Testis (tissue), 2 donors: ENCODE data around the gene SPEN.
"Not testable (repeated sequence)": the region's sequence is repeated elsewhere in the genome, so short reads cannot be mapped to it uniquely, and the experiment has no call there.

Experiments
- POLR2A ChIP-seq: fragments of 450-650 bp; IDR thresholded peaks from one replicate; pipeline ENCODE4 v1.6.1; 2017; ENCODE audit warnings: antibody characterized with exemption, mild to moderate bottlenecking, moderate library complexity
- TF ChIP-seq, protein P1 (sequence below), 3 experiments: fragments of 450-650 bp in 2 of 3; fragments of 200-600 bp in 1 of 3; sonication (generic) in 1 of 3; IDR thresholded peaks; one replicate each; pipeline ENCODE4 v1.5.1; 2016 to 2019; ENCODE audit warnings: antibody characterized with exemption in 3 of 3, mild to moderate bottlenecking in 2 of 3, moderate library complexity in 1 of 3

DNA sequence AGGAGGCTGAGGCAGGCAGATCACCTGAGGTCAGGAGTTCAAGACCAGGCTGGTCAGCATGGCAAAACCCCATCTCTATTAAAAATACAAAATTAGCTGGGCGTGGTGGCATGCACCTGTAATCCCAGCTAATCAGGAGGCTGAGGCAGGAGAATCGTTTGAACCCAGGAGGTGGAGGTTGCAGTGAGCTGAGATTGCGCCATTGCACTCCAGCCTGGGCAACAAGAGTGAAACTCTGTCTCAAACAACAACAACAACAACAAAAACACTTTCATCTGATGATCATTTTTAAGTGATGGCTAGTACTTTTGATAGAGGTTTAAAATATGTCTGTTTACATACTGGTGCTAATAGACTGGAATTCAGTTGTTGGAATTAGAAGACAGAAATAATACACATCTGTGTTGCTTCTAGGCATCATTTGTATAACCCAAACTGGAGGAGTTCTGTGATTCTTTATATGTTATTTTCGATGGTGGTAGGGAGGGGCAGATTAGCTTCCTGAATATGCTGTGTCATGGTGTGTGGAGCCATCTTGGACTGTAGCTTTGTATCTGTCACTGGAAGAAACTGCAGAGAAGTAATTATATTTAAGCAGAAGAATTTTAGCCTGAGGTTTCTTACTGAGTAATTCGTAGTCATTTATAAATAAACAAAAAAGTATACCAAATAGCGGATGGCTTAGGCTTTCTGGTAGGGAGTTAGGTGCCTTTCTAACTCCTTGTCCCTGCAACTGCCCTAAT, 45.5 kb downstream of the SPEN start:
- not testable (repeated sequence) for TF ChIP-seq POLR2A
- TF ChIP-seq, protein P1, sequence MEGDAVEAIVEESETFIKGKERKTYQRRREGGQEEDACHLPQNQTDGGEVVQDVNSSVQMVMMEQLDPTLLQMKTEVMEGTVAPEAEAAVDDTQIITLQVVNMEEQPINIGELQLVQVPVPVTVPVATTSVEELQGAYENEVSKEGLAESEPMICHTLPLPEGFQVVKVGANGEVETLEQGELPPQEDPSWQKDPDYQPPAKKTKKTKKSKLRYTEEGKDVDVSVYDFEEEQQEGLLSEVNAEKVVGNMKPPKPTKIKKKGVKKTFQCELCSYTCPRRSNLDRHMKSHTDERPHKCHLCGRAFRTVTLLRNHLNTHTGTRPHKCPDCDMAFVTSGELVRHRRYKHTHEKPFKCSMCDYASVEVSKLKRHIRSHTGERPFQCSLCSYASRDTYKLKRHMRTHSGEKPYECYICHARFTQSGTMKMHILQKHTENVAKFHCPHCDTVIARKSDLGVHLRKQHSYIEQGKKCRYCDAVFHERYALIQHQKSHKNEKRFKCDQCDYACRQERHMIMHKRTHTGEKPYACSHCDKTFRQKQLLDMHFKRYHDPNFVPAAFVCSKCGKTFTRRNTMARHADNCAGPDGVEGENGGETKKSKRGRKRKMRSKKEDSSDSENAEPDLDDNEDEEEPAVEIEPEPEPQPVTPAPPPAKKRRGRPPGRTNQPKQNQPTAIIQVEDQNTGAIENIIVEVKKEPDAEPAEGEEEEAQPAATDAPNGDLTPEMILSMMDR (IDR thresholded peaks at IDR 0.05), result not testable (repeated sequence)
